ENCODE measurements around the gene PTPRC. TPM values are rescaled to one million over a fixed set of nuclear protein-coding genes. Genes with fewer than 3 reads are reported as not detected.

The PTPRC gene
- total and polyA plus RNA-seq, 2 experiments from 2014 or later, result 0.66 to 0.86 TPM

GRCh38 chr1:198708761-198709525 is 70.1 kb downstream of the PTPRC start:
- Histone ChIP-seq H4K20me1 (ENCODE audit: insufficient read depth) (no peaks in the 10 kb centered on the region), H3K27ac (no peak overlapping the region), H3K79me2 (ENCODE audit: insufficient read depth) (no peaks in the 10 kb centered on the region), H3K27me3 (replicated peaks; ENCODE audit: insufficient read depth) (no peaks in the 10 kb centered on the region), H2AFZ (no peak overlapping the region), H3K9ac (no peak overlapping the region), H3K4me3 (no peak overlapping the region), H3K9me3 (ENCODE audit: low read depth) (no peaks in the 10 kb centered on the region), H3K9me2 (ENCODE audit: insufficient read depth) (no peaks in the 10 kb centered on the region), H3K4me2 (ENCODE audit: unreplicated experiment) (no peak overlapping the region), H3F3A (ENCODE audit: insufficient read depth) (peaks cover 24% of the 10 kb centered on the region), H3K4me1 (ENCODE audit: insufficient read depth) (peaks cover 21% of the 10 kb centered on the region), H3K36me3 (ENCODE audit: low read depth) (no peaks in the 10 kb centered on the region)
- in situ Hi-C loops (cut with MboI), result no loop called here
- no peak for TF ChIP-seq EZH2 (IDR thresholded peaks at IDR 0.05; ENCODE audit: insufficient read depth, poor library complexity, severe bottlenecking)
- TF ChIP-seq EZH2phosphoT487 (IDR thresholded peaks at IDR 0.05; ENCODE audit: insufficient read depth, low read depth), result no peak
- WGBS, 2 experiments (ENCODE audit: low coverage in 1 of 2, low lambda C conversion rate in 2 of 2, missing lambda C conversion rate in 2 of 2), result 94 to 97% methylated on average over 5 of the region's 5 CpGs
- no peak for DNase-seq

- Histone ChIP-seq H3K4me3 (no peak overlapping the region), H3K27ac (no peak overlapping the region), H3K9ac (no peak overlapping the region), H3K9me3 (ENCODE audit: low read depth) (no peaks in the 10 kb centered on the region), H4K20me1 (ENCODE audit: insufficient read depth) (no peaks in the 10 kb centered on the region), H3F3A (ENCODE audit: insufficient read depth) (peaks cover 28% of the 10 kb centered on the region), H3K4me2 (ENCODE audit: unreplicated experiment) (no peak overlapping the region), H2AFZ (no peak overlapping the region), H3K4me1 (ENCODE audit: insufficient read depth) (peaks cover 24% of the 10 kb centered on the region), H3K9me2 (ENCODE audit: insufficient read depth) (no peaks in the 10 kb centered on the region), H3K36me3 (ENCODE audit: low read depth) (no peaks in the 10 kb centered on the region), H3K79me2 (ENCODE audit: insufficient read depth) (no peaks in the 10 kb centered on the region), H3K27me3 (replicated peaks; ENCODE audit: insufficient read depth) (no peaks in the 10 kb centered on the region)
- 74 to 92% methylated on average over 1 of the region's 1 CpG for WGBS, 2 experiments (ENCODE audit: low coverage in 1 of 2, low lambda C conversion rate in 2 of 2, missing lambda C conversion rate in 2 of 2)
- in situ Hi-C loops (cut with MboI), result no loop called here
- TF ChIP-seq EZH2 (IDR thresholded peaks at IDR 0.05; ENCODE audit: insufficient read depth, poor library complexity, severe bottlenecking) (no peak), EZH2phosphoT487 (IDR thresholded peaks at IDR 0.05; ENCODE audit: insufficient read depth, low read depth) (no peak)
- DNase-seq, result peak; percentile 18
Measured at GRCh38 chr1:198711837-198712236, 73.0 kb downstream of the PTPRC start.

DNA sequence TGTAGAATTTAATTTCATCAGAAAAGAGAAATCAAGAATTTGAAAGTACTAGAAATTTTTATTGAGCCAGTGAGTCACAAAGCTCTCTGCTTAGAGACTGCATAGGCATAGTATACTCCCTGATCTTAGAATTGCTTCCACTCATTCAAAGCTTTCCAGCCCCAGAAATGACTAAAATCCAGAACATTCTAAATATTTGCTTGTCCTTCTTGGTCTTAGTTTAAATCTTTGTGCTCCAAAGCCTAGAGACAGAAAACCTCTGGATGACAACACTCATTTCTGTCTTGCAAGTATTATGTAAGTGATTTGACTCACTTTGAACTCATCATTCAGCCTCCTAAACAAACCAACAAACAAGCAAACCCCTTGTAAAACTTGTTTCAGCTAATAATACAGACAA is 74.2 kb downstream of the PTPRC start:
- H3F3A ChIP-seq (ENCODE audit: insufficient read depth), result peaks cover 28% of the 10 kb centered on the region
- DNase-seq, result peak; percentile 85
- no peak overlapping the region for H3K9ac ChIP-seq
- peaks cover 24% of the 10 kb centered on the region for H3K4me1 ChIP-seq (ENCODE audit: insufficient read depth)
- no peaks in the 10 kb centered on the region for H3K9me3 ChIP-seq (ENCODE audit: low read depth)
- no peaks in the 10 kb centered on the region for H3K79me2 ChIP-seq (ENCODE audit: insufficient read depth)
- in situ Hi-C loops (cut with MboI), result no loop called here
- no peaks in the 10 kb centered on the region for H3K9me2 ChIP-seq (ENCODE audit: insufficient read depth)
- H3K4me2 ChIP-seq (ENCODE audit: unreplicated experiment), result peak overlapping the region; percentile 27
- H2AFZ ChIP-seq, result no peak overlapping the region
- H4K20me1 ChIP-seq (ENCODE audit: insufficient read depth), result no peaks in the 10 kb centered on the region
- peak overlapping the region; percentile 25; the same call in 1 of the 2 replicates for H3K4me3 ChIP-seq
- H3K27ac ChIP-seq, result peak overlapping the region; percentile 51
- TF ChIP-seq EZH2 (IDR thresholded peaks at IDR 0.05; ENCODE audit: insufficient read depth, poor library complexity, severe bottlenecking) (no peak), EZH2phosphoT487 (IDR thresholded peaks at IDR 0.05; ENCODE audit: insufficient read depth, low read depth) (no peak)
- no peaks in the 10 kb centered on the region for H3K36me3 ChIP-seq (ENCODE audit: low read depth)
- H3K27me3 ChIP-seq (replicated peaks; ENCODE audit: insufficient read depth), result no peaks in the 10 kb centered on the region

- no peak for TF ChIP-seq EZH2 (IDR thresholded peaks at IDR 0.05; ENCODE audit: insufficient read depth, poor library complexity, severe bottlenecking)
- Histone ChIP-seq H3K9me3 (ENCODE audit: low read depth) (no peaks in the 10 kb centered on the region), H3K27me3 (replicated peaks; ENCODE audit: insufficient read depth) (no peaks in the 10 kb centered on the region), H3K4me3 (no peak overlapping the region), H3K4me1 (ENCODE audit: insufficient read depth) (peaks cover 24% of the 10 kb centered on the region), H3K9me2 (ENCODE audit: insufficient read depth) (no peaks in the 10 kb centered on the region), H3K9ac (no peak overlapping the region), H3K79me2 (ENCODE audit: insufficient read depth) (no peaks in the 10 kb centered on the region), H3K4me2 (ENCODE audit: unreplicated experiment) (no peak overlapping the region), H3F3A (ENCODE audit: insufficient read depth) (peaks cover 28% of the 10 kb centered on the region), H4K20me1 (ENCODE audit: insufficient read depth) (no peaks in the 10 kb centered on the region), H2AFZ (no peak overlapping the region), H3K27ac (no peak overlapping the region), H3K36me3 (ENCODE audit: low read depth) (no peaks in the 10 kb centered on the region)
- no peak for DNase-seq
- WGBS, 2 experiments (ENCODE audit: low coverage in 1 of 2, low lambda C conversion rate in 2 of 2, missing lambda C conversion rate in 2 of 2), result 93 to 96% methylated on average over 5 of the region's 5 CpGs
- in situ Hi-C loops (cut with MboI), result no loop called here
Measured at GRCh38 chr1:198714271-198714670, 75.4 kb downstream of the PTPRC start.

All from GM23248 (cell line).